ENCODE results near the gene ING4.

Gene ING4

GRCh38 chr12:6632026-6632983 lies 30.6 kb downstream of the ING4 start:
- TF ChIP-seq, protein P1, sequence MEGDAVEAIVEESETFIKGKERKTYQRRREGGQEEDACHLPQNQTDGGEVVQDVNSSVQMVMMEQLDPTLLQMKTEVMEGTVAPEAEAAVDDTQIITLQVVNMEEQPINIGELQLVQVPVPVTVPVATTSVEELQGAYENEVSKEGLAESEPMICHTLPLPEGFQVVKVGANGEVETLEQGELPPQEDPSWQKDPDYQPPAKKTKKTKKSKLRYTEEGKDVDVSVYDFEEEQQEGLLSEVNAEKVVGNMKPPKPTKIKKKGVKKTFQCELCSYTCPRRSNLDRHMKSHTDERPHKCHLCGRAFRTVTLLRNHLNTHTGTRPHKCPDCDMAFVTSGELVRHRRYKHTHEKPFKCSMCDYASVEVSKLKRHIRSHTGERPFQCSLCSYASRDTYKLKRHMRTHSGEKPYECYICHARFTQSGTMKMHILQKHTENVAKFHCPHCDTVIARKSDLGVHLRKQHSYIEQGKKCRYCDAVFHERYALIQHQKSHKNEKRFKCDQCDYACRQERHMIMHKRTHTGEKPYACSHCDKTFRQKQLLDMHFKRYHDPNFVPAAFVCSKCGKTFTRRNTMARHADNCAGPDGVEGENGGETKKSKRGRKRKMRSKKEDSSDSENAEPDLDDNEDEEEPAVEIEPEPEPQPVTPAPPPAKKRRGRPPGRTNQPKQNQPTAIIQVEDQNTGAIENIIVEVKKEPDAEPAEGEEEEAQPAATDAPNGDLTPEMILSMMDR (IDR thresholded peaks at IDR 0.05; ENCODE audit: low read depth, low read length), result no peak
- in situ Hi-C loops (cut with HindIII; ENCODE audit: low sequenced_read_pairs), result no loop called here
- no peak for DNase-seq (ENCODE audit: low read depth, low spot score)
- H3K4me3 ChIP-seq (ENCODE audit: low read depth, low read length), result no peak overlapping the region

DNA sequence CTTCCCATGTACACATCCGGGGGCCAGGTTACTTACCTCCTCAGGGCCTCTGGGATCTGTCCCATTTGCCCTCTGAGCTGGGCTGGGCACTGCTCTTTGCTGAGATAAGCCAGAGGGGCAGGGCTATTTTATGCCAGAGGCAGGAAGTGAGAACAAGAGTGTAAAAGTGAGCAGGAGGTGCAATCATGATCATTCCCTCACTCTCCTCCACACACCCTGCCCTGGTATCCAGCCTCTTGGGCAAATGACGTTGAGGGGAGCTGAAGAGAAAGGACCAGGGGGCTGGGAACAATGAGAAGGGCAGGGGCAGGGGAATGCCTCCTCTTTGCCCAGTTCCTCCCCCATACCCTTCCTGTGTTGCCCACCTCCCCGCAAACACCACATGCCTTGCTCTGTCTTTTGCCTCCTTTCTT lies 31.4 kb downstream of the ING4 start:
- DNase-seq (ENCODE audit: low read depth, low spot score), result no peak
- TF ChIP-seq, protein P1 (IDR thresholded peaks at IDR 0.05; ENCODE audit: low read depth, low read length), result no peak
- H3K4me3 ChIP-seq (ENCODE audit: low read depth, low read length), result no peak overlapping the region
- in situ Hi-C loops (cut with HindIII; ENCODE audit: low sequenced_read_pairs), result no loop called here

GRCh38 chr12:6630736-6631135 lies 32.2 kb downstream of the ING4 start:
- no peak overlapping the region for H3K4me3 ChIP-seq (ENCODE audit: low read depth, low read length)
- in situ Hi-C loops (cut with HindIII; ENCODE audit: low sequenced_read_pairs), result no loop called here
- DNase-seq (ENCODE audit: low read depth, low spot score), result no peak
- TF ChIP-seq, protein P1 (IDR thresholded peaks at IDR 0.05; ENCODE audit: low read depth, low read length), result no peak

DNA sequence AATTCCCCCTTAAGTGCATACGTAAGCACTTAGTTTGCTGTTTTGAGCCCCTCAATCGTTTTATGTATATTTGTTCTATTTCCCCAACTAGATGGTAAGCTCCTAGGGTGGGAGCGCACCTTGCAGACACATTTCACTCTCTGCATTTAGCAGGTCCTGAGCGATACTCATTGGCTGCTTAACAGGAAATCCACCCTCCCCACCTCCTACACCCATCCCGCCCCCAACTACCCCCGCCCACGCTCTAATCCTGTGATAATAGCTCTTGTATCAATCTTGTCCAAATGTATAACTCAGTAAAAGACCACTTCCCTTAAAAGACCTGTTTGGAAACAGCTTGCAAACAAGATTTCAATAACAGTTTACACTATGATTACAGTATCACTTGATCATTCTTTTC lies 35.3 kb downstream of the ING4 start:
- DNase-seq (ENCODE audit: low read depth, low spot score), result no peak
- no peak overlapping the region for H3K4me3 ChIP-seq (ENCODE audit: low read depth, low read length)
- TF ChIP-seq, protein P1 (IDR thresholded peaks at IDR 0.05; ENCODE audit: low read depth, low read length), result no peak
- in situ Hi-C loops (cut with HindIII; ENCODE audit: low sequenced_read_pairs), result no loop called here

GRCh38 chr12:6626654-6627283 lies 36.1 kb downstream of the ING4 start:
- no peak for DNase-seq (ENCODE audit: low read depth, low spot score)
- TF ChIP-seq, protein P1 (IDR thresholded peaks at IDR 0.05; ENCODE audit: low read depth, low read length), result no peak
- in situ Hi-C loops (cut with HindIII; ENCODE audit: low sequenced_read_pairs), result no loop called here
- no peak overlapping the region for H3K4me3 ChIP-seq (ENCODE audit: low read depth, low read length)

GRCh38 chr12:6620885-6621274 lies 42.0 kb downstream of the ING4 start:
- H3K4me3 ChIP-seq (ENCODE audit: low read depth, low read length), result no peak overlapping the region
- in situ Hi-C loops (cut with HindIII; ENCODE audit: low sequenced_read_pairs), result no loop called here
- TF ChIP-seq, protein P1 (IDR thresholded peaks at IDR 0.05; ENCODE audit: low read depth, low read length), result no peak
- DNase-seq (ENCODE audit: low read depth, low spot score), result no peak
